Measurements from ENCODE around the gene RAB7B.

The RAB7B gene

GRCh38 chr1:205972491-205973168, 30.6 kb downstream of the RAB7B start:
- H3K36me3 ChIP-seq (ENCODE audit: control insufficient read depth, insufficient read depth, low read length), result no peaks in the 10 kb centered on the region
- no peak overlapping the region for H3K9ac ChIP-seq (ENCODE audit: low read depth, low read length)
- no peaks in the 10 kb centered on the region for H3K27me3 ChIP-seq (ENCODE audit: control insufficient read depth, insufficient read depth, low read length)
- no peak overlapping the region for H3K4me3 ChIP-seq (ENCODE audit: low read depth, low read length)
- H3K4me1 ChIP-seq (ENCODE audit: control insufficient read depth, insufficient read depth, low read length), result no peaks in the 10 kb centered on the region
- no peaks in the 10 kb centered on the region for H3K9me3 ChIP-seq (ENCODE audit: control insufficient read depth, insufficient read depth, low read length)
- H3K27ac ChIP-seq (ENCODE audit: low read depth, low read length), result no peak overlapping the region

DNA sequence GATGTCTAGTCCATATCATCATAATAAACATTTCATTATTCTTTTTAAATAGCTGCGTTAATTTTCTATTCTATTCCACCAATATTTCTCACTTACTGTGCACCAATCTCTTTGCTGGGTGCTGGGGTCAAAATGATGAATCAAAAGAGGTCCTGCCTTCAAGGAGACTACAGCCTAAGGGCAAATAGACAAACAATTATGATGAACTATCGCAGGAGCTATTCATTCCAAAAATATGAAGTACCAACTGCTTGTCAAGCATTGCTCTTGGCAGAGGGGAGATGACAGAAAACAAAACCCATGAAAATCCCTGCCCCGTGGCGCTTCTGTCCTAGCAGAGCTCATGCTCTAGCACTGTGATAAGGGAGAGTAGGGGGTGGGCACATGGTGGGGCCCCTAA, 31.1 kb downstream of the RAB7B start:
- Histone ChIP-seq H3K4me1 (ENCODE audit: control insufficient read depth, insufficient read depth, low read length) (no peaks in the 10 kb centered on the region), H3K27me3 (ENCODE audit: control insufficient read depth, insufficient read depth, low read length) (no peaks in the 10 kb centered on the region), H3K4me3 (ENCODE audit: low read depth, low read length) (no peak overlapping the region), H3K9me3 (ENCODE audit: control insufficient read depth, insufficient read depth, low read length) (no peaks in the 10 kb centered on the region), H3K27ac (ENCODE audit: low read depth, low read length) (no peak overlapping the region), H3K9ac (ENCODE audit: low read depth, low read length) (no peak overlapping the region), H3K36me3 (ENCODE audit: control insufficient read depth, insufficient read depth, low read length) (no peaks in the 10 kb centered on the region)

- Histone ChIP-seq H3K36me3 (ENCODE audit: control insufficient read depth, insufficient read depth, low read length) (no peaks in the 10 kb centered on the region), H3K9ac (ENCODE audit: low read depth, low read length) (no peak overlapping the region)
Observed at GRCh38 chr1:205971082-205971481, 32.1 kb downstream of the RAB7B start.

DNA sequence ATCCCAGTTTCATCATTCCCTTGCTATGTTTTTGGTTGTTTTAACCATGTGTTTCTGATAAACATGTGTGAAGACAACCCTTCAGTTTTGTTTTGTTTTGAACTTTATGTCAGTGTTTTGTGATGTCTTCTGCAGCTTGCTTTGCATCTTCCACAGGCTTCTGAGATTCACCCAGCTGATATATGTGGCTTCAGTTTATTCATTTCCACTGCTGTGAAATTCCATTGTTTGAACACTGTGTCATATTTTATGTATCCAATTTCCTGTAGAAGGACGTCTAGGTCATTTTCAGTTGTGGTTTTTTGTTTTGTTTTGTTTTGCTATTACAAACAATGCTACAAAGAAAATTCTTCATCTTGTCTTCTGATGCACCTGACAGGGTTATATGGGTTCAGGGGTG, 32.7 kb downstream of the RAB7B start:
- no peak overlapping the region for H3K4me3 ChIP-seq (ENCODE audit: low read depth, low read length)
- H3K36me3 ChIP-seq (ENCODE audit: control insufficient read depth, insufficient read depth, low read length), result no peaks in the 10 kb centered on the region
- H3K27ac ChIP-seq (ENCODE audit: low read depth, low read length), result no peak overlapping the region
- H3K4me1 ChIP-seq (ENCODE audit: control insufficient read depth, insufficient read depth, low read length), result no peaks in the 10 kb centered on the region
- no peaks in the 10 kb centered on the region for H3K9me3 ChIP-seq (ENCODE audit: control insufficient read depth, insufficient read depth, low read length)
- H3K27me3 ChIP-seq (ENCODE audit: control insufficient read depth, insufficient read depth, low read length), result no peaks in the 10 kb centered on the region
- H3K9ac ChIP-seq (ENCODE audit: low read depth, low read length), result no peak overlapping the region

More at GRCh38 chr1:205971082-205971481, 32.1 kb downstream of the RAB7B start:
- Histone ChIP-seq H3K9me3 (ENCODE audit: control insufficient read depth, insufficient read depth, low read length) (no peaks in the 10 kb centered on the region), H3K27ac (ENCODE audit: low read depth, low read length) (no peak overlapping the region), H3K4me1 (ENCODE audit: control insufficient read depth, insufficient read depth, low read length) (no peaks in the 10 kb centered on the region), H3K4me3 (ENCODE audit: low read depth, low read length) (no peak overlapping the region), H3K27me3 (ENCODE audit: control insufficient read depth, insufficient read depth, low read length) (no peaks in the 10 kb centered on the region)

DNA sequence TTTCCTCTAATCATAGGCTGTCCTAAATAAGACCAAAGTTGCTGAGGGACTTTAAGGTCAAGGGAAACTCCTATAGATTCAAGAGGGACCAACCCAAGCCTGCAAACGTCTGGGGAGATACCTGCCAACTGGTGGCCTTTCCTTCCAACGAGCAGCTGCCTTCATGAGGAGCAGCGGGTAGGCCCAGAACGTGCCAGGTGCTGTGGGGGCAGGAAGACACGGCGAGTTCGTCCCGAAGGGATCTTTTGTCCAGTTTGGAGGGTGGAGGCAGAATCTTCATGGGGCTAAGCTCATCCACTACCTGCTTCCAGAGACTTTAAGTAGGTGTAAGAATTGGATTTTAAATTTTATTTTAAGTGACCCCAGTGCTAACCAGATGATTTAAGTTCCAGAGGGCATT, 34.0 kb downstream of the RAB7B start:
- H3K9ac ChIP-seq (ENCODE audit: low read depth, low read length), result no peak overlapping the region
- no peaks in the 10 kb centered on the region for H3K36me3 ChIP-seq (ENCODE audit: control insufficient read depth, insufficient read depth, low read length)
- 0 out of 2 replicates have a peak, but pooled peaks cover 2% of the 10 kb centered on the region for H3K4me1 ChIP-seq (ENCODE audit: control insufficient read depth, insufficient read depth, low read length)
- H3K27me3 ChIP-seq (ENCODE audit: control insufficient read depth, insufficient read depth, low read length), result no peaks in the 10 kb centered on the region
- H3K4me3 ChIP-seq (ENCODE audit: low read depth, low read length), result no peak overlapping the region
- H3K9me3 ChIP-seq (ENCODE audit: control insufficient read depth, insufficient read depth, low read length), result no peaks in the 10 kb centered on the region
- H3K27ac ChIP-seq (ENCODE audit: low read depth, low read length), result no peak overlapping the region

- Histone ChIP-seq H3K36me3 (ENCODE audit: control insufficient read depth, insufficient read depth, low read length) (no peaks in the 10 kb centered on the region), H3K4me1 (ENCODE audit: control insufficient read depth, insufficient read depth, low read length) (0 out of 2 replicates have a peak, but pooled peaks cover 2% of the 10 kb centered on the region), H3K27me3 (ENCODE audit: control insufficient read depth, insufficient read depth, low read length) (no peaks in the 10 kb centered on the region), H3K27ac (ENCODE audit: low read depth, low read length) (no peak overlapping the region), H3K9ac (ENCODE audit: low read depth, low read length) (no peak overlapping the region), H3K4me3 (ENCODE audit: low read depth, low read length) (no peak overlapping the region), H3K9me3 (ENCODE audit: control insufficient read depth, insufficient read depth, low read length) (no peaks in the 10 kb centered on the region)
Observed at GRCh38 chr1:205967554-205968335, 35.5 kb downstream of the RAB7B start.

- Histone ChIP-seq H3K36me3 (ENCODE audit: control insufficient read depth, insufficient read depth, low read length) (no peaks in the 10 kb centered on the region), H3K9me3 (ENCODE audit: control insufficient read depth, insufficient read depth, low read length) (no peaks in the 10 kb centered on the region), H3K9ac (ENCODE audit: low read depth, low read length) (no peak overlapping the region), H3K4me3 (ENCODE audit: low read depth, low read length) (no peak overlapping the region), H3K27me3 (ENCODE audit: control insufficient read depth, insufficient read depth, low read length) (no peaks in the 10 kb centered on the region), H3K4me1 (ENCODE audit: control insufficient read depth, insufficient read depth, low read length) (0 out of 2 replicates have a peak, but pooled peaks cover 2% of the 10 kb centered on the region), H3K27ac (ENCODE audit: low read depth, low read length) (no peak overlapping the region)
Observed at GRCh38 chr1:205965036-205965884, 37.9 kb downstream of the RAB7B start.

GRCh38 chr1:205963352-205964155, 39.6 kb downstream of the RAB7B start:
- Histone ChIP-seq H3K9ac (ENCODE audit: low read depth, low read length) (no peak overlapping the region), H3K4me3 (ENCODE audit: low read depth, low read length) (no peak overlapping the region), H3K9me3 (ENCODE audit: control insufficient read depth, insufficient read depth, low read length) (no peaks in the 10 kb centered on the region), H3K36me3 (ENCODE audit: control insufficient read depth, insufficient read depth, low read length) (no peaks in the 10 kb centered on the region), H3K27ac (ENCODE audit: low read depth, low read length) (no peak overlapping the region), H3K4me1 (ENCODE audit: control insufficient read depth, insufficient read depth, low read length) (0 out of 2 replicates have a peak, but pooled peaks cover 2% of the 10 kb centered on the region), H3K27me3 (ENCODE audit: control insufficient read depth, insufficient read depth, low read length) (no peaks in the 10 kb centered on the region)

DNA sequence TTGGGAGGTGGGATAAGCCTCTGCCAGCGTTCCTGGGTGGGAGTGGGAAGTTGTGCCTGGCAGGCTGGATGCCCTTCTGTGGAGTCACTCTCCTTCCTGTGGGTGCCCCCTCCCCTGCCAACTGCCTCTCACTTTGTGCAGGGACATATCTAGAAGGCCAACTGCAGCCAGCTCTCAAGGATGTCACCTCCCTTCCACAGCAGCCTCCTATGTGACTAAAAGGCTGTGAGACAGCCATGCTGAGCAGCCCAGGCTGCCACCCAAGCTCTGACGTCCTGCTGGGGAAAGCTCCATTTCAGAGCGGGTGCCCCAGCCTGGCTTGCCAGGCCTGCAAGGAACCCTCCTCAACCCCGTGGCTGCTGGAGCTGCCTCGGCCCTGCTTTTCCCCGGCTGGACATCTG, 40.4 kb downstream of the RAB7B start:
- no peaks in the 10 kb centered on the region for H3K27me3 ChIP-seq (ENCODE audit: control insufficient read depth, insufficient read depth, low read length)

More for the DNA sequence above, 40.4 kb downstream of the RAB7B start:
- 0 out of 2 replicates have a peak, but pooled peaks cover 2% of the 10 kb centered on the region for H3K4me1 ChIP-seq (ENCODE audit: control insufficient read depth, insufficient read depth, low read length)
- no peak overlapping the region for H3K9ac ChIP-seq (ENCODE audit: low read depth, low read length)
- H3K9me3 ChIP-seq (ENCODE audit: control insufficient read depth, insufficient read depth, low read length), result no peaks in the 10 kb centered on the region
- no peak overlapping the region for H3K27ac ChIP-seq (ENCODE audit: low read depth, low read length)
- H3K4me3 ChIP-seq (ENCODE audit: low read depth, low read length), result no peak overlapping the region
- H3K36me3 ChIP-seq (ENCODE audit: control insufficient read depth, insufficient read depth, low read length), result no peaks in the 10 kb centered on the region

All from HUES48 (cell line).